DOHH2 (cell line): ENCODE results near the gene OTUD6A.

Source experiments
- CTCF ChIP-seq: fragments of 200-600 bp; sonication (generic); IDR thresholded peaks from one replicate; pipeline ENCODE4 v1.5.1; 2014; ENCODE audit warnings: antibody characterized with exemption, mild to moderate bottlenecking, low read depth, low read length; ENCODE audit not compliant: poor library complexity, severe bottlenecking
- EZH2phosphoT487 ChIP-seq: fragments of 200-600 bp; sonication (generic); IDR thresholded peaks from 2 replicates; pipeline ENCODE4 v1.6.1; 2017; ENCODE audit warnings: borderline replicate concordance, mild to moderate bottlenecking, antibody characterized with exemption, low read length, moderate library complexity, mixed read lengths

- no peak for TF ChIP-seq CTCF
- no peak for TF ChIP-seq EZH2phosphoT487
These were observed 15.3 kb upstream of the OTUD6A start for GRCh38 chrX:70046978-70047377.
